Stimulated activated CD8-positive, alpha-beta memory T cell treated with anti-CD3 and anti-CD28 coated beads, Interleukin-12 subunit alpha, Interleukin-12 subunit beta, amount 100 ng/mL, for 1 hour (primary cell): ENCODE results near the gene PALD1.
"Not testable (repeated sequence)": the region's sequence is repeated elsewhere in the genome, so short reads cannot be mapped to it uniquely, and the experiment has no call there.

Experiments used
- DNase-seq: peaks from one replicate; pipeline ENCODE4 v3.0.0-alpha.2; 2020; ENCODE audit warnings: low read depth

The PALD1 gene

DNA sequence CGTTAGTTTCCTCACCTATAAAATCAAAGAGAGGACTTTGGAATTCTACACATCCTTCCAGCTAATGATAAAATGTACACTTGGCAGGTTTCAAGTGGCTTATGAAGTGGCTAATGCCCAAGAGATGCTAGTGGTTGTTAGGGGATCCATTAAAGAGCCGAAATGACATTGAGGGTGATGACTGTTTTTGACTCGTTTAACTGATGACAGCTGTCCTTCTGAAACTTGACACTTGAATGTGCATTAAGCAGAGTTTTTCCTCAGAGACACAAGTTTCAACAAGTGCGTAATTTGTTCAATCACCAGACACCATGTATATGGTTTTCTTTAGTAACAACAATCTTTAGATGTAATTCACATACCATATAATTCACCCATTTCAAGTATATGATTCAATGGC, 125.5 kb downstream of the PALD1 start:
- no peak for DNase-seq

DNA sequence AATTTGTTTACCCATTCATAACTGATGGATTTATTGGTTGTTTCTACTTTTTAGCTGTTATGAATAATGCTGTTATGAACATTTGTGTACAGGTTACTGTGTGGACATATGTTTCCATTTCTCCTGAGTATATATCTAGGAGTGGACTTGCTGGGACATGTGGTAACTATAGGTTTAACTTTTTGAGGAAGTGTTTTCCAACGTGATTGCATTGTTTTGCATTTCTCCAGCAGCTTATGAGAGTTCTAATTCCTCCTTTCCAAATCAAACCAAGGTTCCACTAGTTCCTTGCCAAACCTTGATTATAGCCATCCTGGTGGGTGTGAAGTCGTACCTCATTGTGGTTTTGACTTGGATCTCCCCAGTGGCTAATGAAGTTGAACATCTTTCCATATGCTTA, 126.6 kb downstream of the PALD1 start:
- DNase-seq = no peak

DNA sequence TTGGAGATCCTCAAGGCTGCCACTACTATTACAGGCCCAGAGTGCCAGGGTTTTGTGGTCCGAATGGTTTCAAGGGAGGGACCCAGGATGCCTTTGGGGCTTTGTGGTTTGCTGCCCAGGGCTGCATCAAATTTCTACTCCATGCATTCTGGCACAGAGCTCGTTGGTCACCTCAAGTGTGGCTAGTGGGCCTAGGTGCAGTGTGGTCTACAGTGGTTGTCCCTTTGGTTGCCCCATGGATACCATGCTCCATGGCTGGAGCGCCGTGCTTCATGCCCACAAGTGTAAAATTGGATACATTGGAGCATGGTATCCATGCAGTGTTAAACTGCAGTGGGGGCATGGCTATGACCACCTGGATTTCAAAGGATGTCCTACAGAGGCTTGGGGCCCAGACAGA, 129.4 kb downstream of the PALD1 start:
- no peak for DNase-seq

DNA sequence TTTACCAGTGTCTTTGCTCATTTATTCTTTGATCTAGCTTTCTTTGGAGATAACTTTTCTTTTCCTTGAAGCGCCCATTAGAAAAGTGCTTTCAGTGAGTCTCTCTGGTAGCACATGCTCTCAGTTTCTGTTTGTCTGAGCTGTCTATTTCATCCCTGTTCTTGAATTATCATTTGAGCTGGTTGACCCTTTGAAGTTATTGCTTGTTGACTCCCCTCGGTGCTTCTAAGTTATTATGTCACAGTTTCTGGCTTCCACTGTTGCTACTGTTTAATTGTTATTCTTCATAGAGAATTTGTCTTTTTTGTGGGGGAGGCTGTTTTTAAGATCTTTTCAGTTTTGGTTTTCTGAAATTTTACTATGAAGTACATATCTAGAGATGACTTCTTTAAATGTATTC, 135.4 kb downstream of the PALD1 start:
- DNase-seq = no peak

DNA sequence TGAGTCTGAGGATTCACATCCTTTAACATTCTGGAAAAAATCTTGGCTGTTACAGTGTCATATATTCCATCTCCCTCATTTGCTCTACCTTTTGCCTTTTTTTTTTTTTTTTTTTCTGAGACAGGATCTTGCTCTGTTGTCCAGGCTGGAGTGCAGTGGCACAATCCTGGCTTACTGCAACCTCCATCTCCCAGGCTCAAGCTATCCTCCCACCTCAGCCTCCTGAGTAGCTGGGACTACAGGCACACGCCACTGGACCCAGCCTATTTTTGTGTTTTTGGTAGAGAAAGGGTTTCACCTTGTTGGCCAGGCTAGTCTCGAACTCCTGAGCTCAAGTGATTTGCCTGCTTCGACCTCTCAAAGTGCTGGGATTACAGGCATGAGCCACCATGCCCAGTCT, 135.8 kb downstream of the PALD1 start:
- DNase-seq = not testable (repeated sequence)

DNA sequence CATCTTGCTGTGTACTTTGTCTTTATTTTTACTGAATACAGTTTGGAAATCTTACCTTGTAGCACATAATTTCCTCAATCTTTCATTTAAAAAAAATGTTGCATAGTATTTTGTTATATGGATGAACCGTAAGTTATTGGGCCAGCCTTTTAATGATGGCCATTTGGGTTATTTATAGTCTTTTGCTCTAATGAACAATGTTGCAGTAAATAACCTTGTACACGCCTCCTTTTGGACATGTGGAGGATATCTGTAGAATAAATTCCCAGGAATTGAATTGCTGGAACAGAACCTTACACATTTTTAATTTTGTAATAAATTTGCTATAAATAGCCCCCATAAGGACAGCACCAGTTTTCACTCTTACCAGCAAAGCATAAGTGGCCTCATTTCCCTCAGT, 136.6 kb downstream of the PALD1 start:
- no peak for DNase-seq

DNA sequence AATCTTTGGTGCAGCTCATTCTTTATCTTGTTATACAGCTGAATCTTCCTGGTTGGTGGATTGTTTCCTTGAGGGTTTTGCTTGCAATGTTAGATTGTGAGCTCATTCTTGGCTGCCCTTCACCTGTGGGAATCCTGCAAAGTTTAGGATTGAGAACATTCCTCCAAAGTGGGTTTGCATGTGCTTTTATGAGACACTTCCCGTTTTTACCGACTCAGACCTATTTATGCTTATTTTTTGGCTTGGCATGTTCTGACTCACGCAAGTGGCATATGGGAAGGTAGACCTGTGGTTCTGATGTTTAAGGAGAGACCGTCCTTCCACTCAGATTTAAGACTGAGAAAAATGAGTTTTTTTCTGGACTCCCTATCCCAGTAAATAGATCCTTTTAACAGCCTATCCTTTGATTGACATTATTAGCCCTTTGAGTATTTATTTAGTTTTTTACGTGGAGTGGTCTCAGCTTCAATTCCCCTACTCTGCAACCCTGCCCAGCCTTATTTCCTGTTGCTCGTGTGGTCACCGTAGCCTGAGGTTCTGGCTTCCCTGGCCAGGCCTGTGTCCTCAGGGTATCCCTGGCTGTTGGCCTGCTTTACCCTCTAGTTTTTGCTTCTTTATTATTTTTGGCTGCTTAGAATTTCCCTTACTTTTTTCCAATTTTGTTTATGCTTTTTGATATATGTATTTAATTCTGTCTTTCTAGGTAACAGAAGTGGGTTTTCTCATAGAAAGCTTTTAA, 137.4 kb downstream of the PALD1 start:
- DNase-seq = no peak

DNA sequence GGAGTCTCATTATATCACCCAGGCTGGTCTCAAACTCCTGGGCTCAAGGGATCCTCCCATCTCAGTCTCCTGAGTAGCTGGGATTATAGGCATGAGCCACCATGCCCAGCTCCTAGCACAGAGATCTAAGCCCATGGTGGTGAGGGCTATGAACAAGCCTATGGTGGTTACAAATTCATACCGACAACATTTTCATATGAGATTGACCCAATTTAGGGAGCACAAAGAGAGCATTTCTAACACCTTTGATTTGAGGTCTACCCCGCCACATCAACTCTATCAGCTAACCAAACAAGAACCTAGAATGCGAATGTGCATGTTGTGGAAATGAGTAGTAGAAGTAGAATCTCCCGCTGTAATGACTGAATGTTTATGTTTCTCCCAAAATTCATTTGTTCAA, 138.2 kb downstream of the PALD1 start:
- no peak for DNase-seq
